Gastroesophageal sphincter (tissue), 4 donors: Measurements from ENCODE around the gene RAE1. TPM values are rescaled to one million over a fixed set of nuclear protein-coding genes. Genes with fewer than 3 reads are reported as not detected.

Experiments used
- ATAC-seq: fragments of 150-250 bp; one replicate; pipeline ENCODE4 v1.9.1; 2016; ENCODE audit warnings: mild to moderate bottlenecking, moderate library complexity
- H3K27ac ChIP-seq, 4 donors: fragments of 200-600 bp; sonication (generic) in 3 of 4; 1 replicate in 3 of 4; 2 replicates in 1 of 4; pipeline ENCODE4 v1.5.1; 2016 to 2019
- H3K27me3 ChIP-seq: fragments of 200-600 bp; sonication (generic); one replicate; pipeline ENCODE4 v1.5.1; 2019
- H3K36me3 ChIP-seq, 2 donors: fragments of 200-600 bp; sonication (generic); one replicate each; pipeline ENCODE4 v1.5.1; 2019; ENCODE audit warnings: control low read depth in 1 of 2
- H3K4me1 ChIP-seq, 3 donors: fragments of 200-600 bp; sonication (generic); 1 replicate in 2 of 3; 2 replicates in 1 of 3; pipeline ENCODE4 v1.5.1; 2016 to 2019; ENCODE audit warnings: control low read depth in 2 of 3
- H3K4me3 ChIP-seq, 2 donors: fragments of 200-600 bp; sonication (generic); one replicate each; pipeline ENCODE4 v1.5.1; 2019; ENCODE audit warnings: mild to moderate bottlenecking in 1 of 2, moderate library complexity in 1 of 2
- H3K9me3 ChIP-seq, 3 donors: fragments of 200-600 bp; sonication (generic); one replicate each; pipeline ENCODE4 v1.5.1; 2017 to 2019; ENCODE audit warnings: control low read depth in 2 of 3
- EP300 ChIP-seq: sonication (generic); formaldehyde crosslinking; IDR thresholded peaks from one replicate; pipeline ENCODE4 v1.6.1; 2017; ENCODE audit warnings: antibody characterized with exemption, mild to moderate bottlenecking
- POLR2A ChIP-seq, 2 donors: fragments of 450-650 bp; IDR thresholded peaks; one replicate each; pipeline ENCODE4 v1.6.1; 2017; ENCODE audit warnings: antibody characterized with exemption in 2 of 2, mild to moderate bottlenecking in 2 of 2, moderate library complexity in 1 of 2
- POLR2AphosphoS5 ChIP-seq: sonication (generic); formaldehyde crosslinking; IDR thresholded peaks from one replicate; pipeline ENCODE4 v1.6.1; 2017; ENCODE audit warnings: antibody characterized with exemption
- WGBS, 2 donors: methylation state at CpG; one replicate each; pipeline ENCODE4 v1.1.5; 2018; ENCODE audit warnings: low coverage in 1 of 2; 5-methylcytosine and 5-hydroxymethylcytosine counted together
- total RNA-seq, 4 donors: library from RNA; depleted of rRNA; stranded (reverse); fragments of >200 nt; gene quantifications; one replicate each; pipeline ENCODE4 v1.1.0, GENCODE V29; 2016
- TF ChIP-seq, protein P1 (sequence below), 4 experiments: fragments of 200-600 bp in 2 of 4; fragments of 450-650 bp in 2 of 4; sonication (generic) in 1 of 4; IDR thresholded peaks; one replicate each; pipeline ENCODE4 v1.5.1; 2017 to 2019; ENCODE audit warnings: antibody characterized with exemption in 4 of 4, mild to moderate bottlenecking in 2 of 4, moderate library complexity in 2 of 4

The RAE1 gene
- total RNA-seq, 4 donors from 2014 or later = 16.5 to 30.4 (median 25.1) TPM

DNA sequence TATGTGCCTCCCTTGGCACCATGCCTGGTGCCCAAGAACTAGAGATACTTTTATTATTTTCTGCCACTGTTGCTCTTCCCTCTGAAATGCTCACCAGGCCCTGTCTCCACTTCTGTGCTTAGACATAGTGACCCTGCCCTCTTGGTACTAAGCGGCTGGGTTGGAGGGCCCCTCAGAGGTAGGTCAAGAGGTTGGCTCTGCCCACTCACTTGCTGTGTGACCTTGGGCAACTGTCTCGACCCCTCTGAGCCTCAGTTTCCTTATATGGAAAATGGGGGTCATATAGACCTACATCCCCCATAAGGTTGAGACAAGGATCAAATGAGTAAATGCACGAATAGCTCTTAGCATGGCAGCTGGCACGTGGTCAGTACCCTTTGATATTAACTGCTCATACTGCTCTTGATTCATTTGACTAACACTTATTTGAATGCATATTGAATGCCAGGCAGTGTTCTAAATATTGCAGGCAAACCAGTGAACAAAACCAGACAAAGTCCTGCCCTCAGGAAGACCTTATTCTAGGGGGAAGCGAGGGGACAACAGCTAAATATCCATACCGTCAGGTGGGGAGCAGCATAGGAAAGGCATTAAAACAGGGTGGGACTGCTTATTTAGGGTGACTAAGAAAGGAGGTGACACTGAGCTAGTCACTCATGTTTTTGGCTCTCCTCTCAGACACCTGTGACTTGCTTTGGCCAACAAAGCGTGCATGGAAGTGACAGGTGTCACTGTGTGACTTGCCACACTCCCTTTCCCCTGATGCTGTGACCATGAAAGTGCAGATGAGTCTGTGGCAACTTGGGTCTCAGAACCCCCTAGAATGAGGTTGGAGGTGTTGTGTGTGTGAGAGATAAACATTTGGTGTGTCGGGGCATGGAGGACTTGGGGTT is 35.7 kb upstream of the RAE1 start:
- H3K36me3 ChIP-seq = no peaks in the 10 kb centered on the region
- WGBS, 2 donors = 90 to 94% methylated on average over 3 to 4 of the region's 8 CpGs
- ATAC-seq = no peak
- H3K27me3 ChIP-seq = peaks cover 23% of the 10 kb centered on the region
- H3K4me3 ChIP-seq = no peak overlapping the region
- TF ChIP-seq, protein P1, sequence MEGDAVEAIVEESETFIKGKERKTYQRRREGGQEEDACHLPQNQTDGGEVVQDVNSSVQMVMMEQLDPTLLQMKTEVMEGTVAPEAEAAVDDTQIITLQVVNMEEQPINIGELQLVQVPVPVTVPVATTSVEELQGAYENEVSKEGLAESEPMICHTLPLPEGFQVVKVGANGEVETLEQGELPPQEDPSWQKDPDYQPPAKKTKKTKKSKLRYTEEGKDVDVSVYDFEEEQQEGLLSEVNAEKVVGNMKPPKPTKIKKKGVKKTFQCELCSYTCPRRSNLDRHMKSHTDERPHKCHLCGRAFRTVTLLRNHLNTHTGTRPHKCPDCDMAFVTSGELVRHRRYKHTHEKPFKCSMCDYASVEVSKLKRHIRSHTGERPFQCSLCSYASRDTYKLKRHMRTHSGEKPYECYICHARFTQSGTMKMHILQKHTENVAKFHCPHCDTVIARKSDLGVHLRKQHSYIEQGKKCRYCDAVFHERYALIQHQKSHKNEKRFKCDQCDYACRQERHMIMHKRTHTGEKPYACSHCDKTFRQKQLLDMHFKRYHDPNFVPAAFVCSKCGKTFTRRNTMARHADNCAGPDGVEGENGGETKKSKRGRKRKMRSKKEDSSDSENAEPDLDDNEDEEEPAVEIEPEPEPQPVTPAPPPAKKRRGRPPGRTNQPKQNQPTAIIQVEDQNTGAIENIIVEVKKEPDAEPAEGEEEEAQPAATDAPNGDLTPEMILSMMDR (IDR thresholded peaks at IDR 0.05) = no peak
- no peak for TF ChIP-seq POLR2A (IDR thresholded peaks at IDR 0.05)
- no peak for TF ChIP-seq EP300
- no peak for TF ChIP-seq POLR2AphosphoS5
- H3K4me1 ChIP-seq = no peaks in the 10 kb centered on the region
- no peak overlapping the region for H3K27ac ChIP-seq
- H3K9me3 ChIP-seq = no peaks in the 10 kb centered on the region

DNA sequence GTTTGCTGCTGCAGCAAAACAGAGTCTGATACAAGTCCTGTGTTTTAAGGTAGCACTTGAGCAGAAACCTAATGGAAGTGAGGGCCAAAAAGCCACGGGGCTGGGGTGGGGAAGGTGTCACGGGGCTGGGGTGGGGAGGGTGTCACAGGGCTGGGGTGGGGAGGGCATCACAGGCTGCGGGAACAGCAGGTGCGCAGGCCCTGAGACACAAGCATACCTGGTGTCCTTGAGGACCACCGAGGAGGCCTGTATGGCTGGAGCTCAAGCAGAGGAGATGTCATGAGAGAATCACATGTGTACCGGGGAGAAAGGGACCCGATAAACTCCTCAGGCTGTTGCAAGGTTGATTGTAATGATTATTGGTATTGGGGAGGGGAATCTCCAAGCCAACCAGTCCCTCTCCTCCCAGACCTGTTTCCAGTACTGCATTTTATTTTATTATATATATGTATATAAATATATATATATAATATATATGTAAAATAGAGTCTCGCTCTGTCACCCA is 35.0 kb upstream of the RAE1 start:
- Histone ChIP-seq H3K9me3 (no peaks in the 10 kb centered on the region), H3K4me1 (no peaks in the 10 kb centered on the region), H3K27me3 (peaks cover 23% of the 10 kb centered on the region), H3K4me3 (no peak overlapping the region), H3K36me3 (no peaks in the 10 kb centered on the region), H3K27ac (no peak overlapping the region)
- WGBS, 2 donors = 87 to 100% methylated on average over 1 to 3 of the region's 8 CpGs
- ATAC-seq = no peak
- TF ChIP-seq EP300 (no peak), POLR2A (IDR thresholded peaks at IDR 0.05) (no peak), POLR2AphosphoS5 (no peak)
- TF ChIP-seq, protein P1 (IDR thresholded peaks at IDR 0.05) = no peak

DNA sequence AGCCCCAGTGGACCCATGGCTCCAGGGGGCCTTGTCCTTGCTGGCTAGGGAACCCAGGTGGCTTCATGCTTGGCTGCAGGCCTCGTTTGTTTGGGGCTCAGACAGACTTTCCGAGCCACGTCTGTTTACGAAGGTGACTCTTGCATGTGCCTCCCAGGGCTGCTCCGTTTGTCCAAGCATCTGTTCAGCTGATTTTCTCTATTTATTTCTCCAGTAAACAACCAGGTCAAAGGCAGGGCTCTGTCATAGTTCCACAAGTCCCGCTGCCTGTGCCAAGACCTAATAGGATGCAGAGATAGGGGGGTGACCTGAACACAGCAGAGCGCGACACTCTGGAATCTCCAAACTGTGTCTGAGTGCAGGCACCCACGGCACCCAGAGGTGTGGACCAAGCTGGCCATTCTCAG is 34.3 kb upstream of the RAE1 start:
- Histone ChIP-seq H3K4me1 (no peaks in the 10 kb centered on the region), H3K4me3 (no peak overlapping the region), H3K27me3 (peaks cover 29% of the 10 kb centered on the region), H3K36me3 (no peaks in the 10 kb centered on the region), H3K9me3 (no peaks in the 10 kb centered on the region), H3K27ac (no peak overlapping the region)
- WGBS, 2 donors = 100% methylated on average over 1 of the region's 9 CpGs; no CpG with 5 or more reads in 1 of the 2 donors
- ATAC-seq = no peak
- TF ChIP-seq POLR2AphosphoS5 (no peak), EP300 (no peak), POLR2A (IDR thresholded peaks at IDR 0.05) (no peak)
- TF ChIP-seq, protein P1 (IDR thresholded peaks at IDR 0.05) = no peak

DNA sequence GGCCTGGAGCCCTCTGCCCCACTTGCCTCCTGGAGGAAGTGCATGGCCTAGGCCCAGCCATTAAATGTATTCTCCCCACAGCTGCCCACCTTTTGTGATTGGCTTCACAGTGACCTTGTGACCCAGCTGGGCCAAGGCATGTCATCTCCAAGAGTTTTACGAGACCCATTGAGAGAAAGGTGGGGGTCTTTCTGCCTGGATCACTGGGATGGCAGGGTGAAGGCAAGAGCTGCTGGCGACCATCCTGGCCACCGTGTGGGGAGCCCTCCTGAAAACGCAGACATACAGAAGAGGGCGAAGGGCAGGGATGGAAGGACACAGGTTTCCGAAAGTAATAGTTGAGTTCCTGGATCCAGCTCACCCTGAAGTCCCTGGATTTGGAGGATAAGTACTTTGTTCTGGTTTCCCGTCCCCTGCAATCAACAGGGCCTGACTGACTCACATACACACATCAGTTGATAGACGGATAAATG is 33.7 kb upstream of the RAE1 start:
- H3K4me1 ChIP-seq = no peaks in the 10 kb centered on the region
- no peaks in the 10 kb centered on the region for H3K36me3 ChIP-seq
- ATAC-seq = no peak
- no peaks in the 10 kb centered on the region for H3K9me3 ChIP-seq
- H3K4me3 ChIP-seq = no peak overlapping the region
- H3K27me3 ChIP-seq = peaks cover 34% of the 10 kb centered on the region
- WGBS, 2 donors = 90 to 92% methylated on average over 4 to 7 of the region's 8 CpGs
- TF ChIP-seq, protein P1 (IDR thresholded peaks at IDR 0.05) = no peak
- TF ChIP-seq POLR2AphosphoS5 = no peak
- no peak for TF ChIP-seq POLR2A (IDR thresholded peaks at IDR 0.05)
- TF ChIP-seq EP300 = no peak
- H3K27ac ChIP-seq = no peak overlapping the region
